ENCODE data around the gene RHBDL1.

DNA sequence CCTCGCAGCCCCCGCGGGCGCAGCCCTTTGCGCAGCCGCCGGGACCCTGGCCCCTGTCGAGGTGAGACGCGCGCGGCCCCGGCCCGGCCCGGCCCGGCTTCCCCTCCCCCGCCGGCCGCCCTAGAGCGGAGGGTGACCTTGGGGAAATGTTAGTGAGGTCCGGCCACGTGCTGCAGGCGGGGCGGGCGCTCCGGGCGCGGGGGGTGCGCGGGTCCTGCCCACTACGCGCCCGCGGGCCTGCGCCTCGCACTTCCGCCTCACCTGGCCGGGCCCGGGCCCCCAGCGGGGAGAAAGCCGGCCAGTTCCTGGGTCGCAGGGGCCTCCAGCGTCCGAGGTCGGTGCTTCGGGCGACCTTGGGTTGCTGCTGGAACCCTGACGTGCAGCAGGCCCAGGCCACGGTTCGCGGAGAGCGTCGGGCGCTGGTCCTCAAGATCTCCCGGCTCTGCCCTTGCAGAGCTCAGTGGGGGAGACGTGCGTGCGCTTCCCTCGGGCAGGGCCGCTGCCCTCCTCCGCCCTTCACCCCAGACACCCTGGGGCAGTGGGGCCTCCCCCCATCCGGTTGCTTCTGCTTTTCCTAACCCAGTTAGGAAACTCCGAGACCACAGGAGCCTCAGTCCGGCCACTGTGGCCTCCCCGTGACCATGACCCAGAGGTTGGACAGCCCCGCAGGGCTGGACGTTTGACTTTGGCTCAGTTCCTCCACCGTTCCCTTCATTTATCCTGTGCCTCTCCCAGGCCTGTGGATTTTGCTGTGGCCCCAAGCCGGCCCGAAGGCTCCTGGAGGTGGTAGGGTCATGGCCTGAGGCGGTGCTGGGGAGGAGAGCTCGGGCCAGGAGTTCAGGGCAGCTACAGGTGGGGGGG, 33.1 kb upstream of the RHBDL1 start:
- TF ChIP-seq POLR2A (IDR thresholded peaks at IDR 0.05): no peak
- TF ChIP-seq, protein P1, sequence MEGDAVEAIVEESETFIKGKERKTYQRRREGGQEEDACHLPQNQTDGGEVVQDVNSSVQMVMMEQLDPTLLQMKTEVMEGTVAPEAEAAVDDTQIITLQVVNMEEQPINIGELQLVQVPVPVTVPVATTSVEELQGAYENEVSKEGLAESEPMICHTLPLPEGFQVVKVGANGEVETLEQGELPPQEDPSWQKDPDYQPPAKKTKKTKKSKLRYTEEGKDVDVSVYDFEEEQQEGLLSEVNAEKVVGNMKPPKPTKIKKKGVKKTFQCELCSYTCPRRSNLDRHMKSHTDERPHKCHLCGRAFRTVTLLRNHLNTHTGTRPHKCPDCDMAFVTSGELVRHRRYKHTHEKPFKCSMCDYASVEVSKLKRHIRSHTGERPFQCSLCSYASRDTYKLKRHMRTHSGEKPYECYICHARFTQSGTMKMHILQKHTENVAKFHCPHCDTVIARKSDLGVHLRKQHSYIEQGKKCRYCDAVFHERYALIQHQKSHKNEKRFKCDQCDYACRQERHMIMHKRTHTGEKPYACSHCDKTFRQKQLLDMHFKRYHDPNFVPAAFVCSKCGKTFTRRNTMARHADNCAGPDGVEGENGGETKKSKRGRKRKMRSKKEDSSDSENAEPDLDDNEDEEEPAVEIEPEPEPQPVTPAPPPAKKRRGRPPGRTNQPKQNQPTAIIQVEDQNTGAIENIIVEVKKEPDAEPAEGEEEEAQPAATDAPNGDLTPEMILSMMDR (IDR thresholded peaks at IDR 0.05): no peak
